Hematopoietic multipotent progenitor cell treated with erythropoietin and hydrocortisone succinate and interleukin-3 and kit ligand, for 8 days (in vitro differentiated cells): ENCODE results near the gene SMYD3.
"Not testable (repeated sequence)": the region's sequence is repeated elsewhere in the genome, so short reads cannot be mapped to it uniquely, and the experiment has no call there.

Experiments
- DNase-seq: peaks from one replicate; pipeline ENCODE4 v3.0.0-alpha.2; 2015

Gene SMYD3

DNA sequence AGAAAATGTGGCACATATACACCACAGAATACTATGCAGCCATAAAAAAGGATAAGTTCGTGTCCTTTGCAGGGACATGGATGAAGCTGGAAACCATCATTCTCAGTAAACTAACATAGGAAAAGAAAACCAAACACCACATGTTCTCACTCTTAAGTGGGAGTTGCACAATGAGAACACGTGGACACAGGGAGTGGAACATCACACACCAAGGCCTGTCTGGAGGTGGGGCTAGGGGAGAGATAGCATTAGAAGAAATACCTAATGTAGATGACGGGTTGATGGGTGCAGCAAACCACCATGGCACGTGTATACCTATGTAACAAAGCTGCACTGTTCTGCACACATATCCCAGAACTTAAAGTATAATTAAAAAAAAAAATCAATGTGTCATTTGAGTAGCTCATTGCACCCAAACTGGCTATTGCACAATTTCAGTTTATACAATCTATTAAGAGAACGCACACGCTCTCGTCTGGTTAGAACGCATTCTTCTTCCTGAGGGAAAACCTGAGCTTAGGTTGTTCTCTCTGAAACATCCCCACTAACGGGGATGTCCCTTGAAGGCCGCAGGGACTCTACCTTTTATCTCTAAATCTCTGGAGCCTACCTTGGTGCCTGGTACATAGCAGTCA lies 535.9 kb downstream of the SMYD3 start:
- not testable (repeated sequence) for DNase-seq

- DNase-seq = no peak
These were observed 537.8 kb downstream of the SMYD3 start for GRCh38 chr1:245969283-245969682.

DNA sequence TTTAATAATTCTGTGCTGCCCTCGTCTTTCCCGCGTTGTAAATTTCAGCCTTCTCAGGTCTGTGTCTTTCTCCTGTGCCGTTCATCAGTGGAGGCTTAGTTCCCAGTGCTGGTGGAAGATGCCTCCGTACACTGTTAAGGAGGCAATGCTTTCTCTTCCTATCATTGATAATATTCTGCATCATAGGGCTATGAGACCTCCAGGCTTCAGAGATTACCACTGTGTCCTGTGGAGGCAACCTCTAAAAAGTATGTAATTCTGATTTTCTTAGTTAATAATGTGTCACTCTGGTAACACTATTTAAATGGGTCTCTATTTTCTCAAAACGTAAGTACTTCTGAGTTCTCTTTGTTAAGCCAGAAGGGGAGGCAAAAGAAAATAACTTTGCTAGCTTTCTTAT lies 538.3 kb downstream of the SMYD3 start:
- DNase-seq = no peak

GRCh38 chr1:245965398-245965797 lies 541.7 kb downstream of the SMYD3 start:
- no peak for DNase-seq

DNA sequence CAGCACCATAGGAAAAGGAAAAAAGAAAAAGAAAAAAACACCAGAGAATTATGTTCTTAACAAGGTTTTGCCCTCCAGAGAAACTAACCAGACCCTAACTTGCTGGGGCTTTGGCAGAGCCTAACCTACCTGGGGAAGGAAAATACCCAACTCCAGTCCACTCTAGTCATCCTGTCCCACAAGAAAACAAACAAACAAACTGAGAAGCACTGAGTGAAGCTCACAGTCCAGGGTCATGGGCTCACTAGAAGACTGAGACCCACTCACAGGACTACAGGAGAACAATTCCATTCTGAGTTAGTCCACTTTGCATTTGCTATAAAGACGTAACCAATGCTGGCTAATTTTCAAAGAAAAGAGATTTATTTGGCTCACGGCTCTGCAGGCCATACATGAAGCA lies 543.4 kb downstream of the SMYD3 start:
- no peak for DNase-seq

DNA sequence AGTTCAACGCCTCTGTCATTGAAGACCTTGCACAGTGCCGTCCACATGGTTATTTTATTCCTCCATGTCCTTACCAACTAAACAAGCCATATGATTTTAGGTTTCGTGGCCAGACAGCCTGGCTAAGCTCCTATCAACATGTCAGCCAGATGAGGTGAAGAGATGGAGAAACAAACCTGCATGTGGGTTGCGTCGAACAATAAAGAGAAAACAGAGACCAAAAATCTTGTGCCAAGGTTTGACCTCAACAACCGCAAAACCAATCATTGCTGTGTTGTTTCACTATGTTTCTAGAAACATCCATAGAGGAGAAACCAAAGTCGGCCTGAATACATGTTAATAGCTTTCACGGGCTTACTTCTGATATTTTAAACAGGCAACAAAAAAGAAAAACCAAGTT lies 544.6 kb downstream of the SMYD3 start:
- no peak for DNase-seq

DNA sequence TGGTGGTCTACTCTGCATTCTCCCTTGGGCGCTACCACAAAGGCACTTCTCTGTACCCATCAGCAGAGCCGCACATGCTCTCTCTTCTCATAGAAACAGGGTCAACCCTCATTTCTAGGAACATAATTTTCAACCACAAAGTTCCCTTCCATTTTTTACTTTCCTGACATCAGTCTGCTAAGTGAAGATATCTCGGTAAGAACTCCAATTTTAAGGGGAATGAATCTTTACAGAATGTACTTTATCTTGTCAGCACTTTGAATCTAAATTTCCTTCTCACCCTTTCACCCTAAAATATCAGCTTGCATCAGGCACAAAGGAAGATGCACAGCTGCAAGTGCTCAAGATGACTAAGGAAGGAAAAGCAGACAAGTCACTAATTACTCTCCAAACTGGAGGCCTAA lies 545.9 kb downstream of the SMYD3 start:
- DNase-seq = no peak

DNA sequence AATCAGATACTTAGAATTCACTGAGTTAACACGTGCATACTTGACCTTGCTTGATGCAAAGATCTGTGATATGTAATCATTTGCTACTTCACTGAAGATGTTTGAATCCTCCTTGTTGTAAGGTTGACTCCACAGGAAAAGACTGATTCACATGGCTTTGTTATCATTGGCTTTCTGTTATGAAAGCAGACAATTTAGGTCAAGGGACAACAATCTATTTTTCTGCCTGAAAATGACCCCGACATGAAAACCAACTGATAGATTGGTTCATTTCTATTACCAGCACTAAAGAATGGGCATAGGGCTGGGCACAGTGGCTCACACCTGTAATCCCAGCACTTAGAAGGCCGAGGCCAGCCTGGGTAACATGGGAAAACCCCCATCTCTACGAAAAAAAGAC lies 546.9 kb downstream of the SMYD3 start:
- DNase-seq = no peak

GRCh38 chr1:245958016-245958415 lies 549.1 kb downstream of the SMYD3 start:
- DNase-seq = no peak

DNA sequence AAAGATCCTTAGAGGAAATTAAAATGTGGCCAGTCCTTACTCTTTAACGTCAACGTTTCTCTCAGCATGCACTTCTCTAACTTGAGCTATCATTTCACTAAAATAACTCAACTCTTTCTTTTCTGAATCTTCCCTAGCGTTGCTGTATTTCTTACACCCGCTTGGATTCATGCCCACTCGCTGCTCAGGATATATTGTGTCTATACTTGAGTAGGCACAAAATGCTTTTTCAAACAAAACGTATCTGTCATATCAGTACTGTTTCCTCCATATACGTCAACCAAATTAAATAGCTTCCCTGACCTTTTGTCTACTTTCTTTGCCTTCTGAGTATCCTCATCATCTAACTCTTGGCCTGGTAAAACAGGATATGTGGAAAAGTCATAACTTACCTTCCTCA lies 549.7 kb downstream of the SMYD3 start:
- DNase-seq = no peak

DNA sequence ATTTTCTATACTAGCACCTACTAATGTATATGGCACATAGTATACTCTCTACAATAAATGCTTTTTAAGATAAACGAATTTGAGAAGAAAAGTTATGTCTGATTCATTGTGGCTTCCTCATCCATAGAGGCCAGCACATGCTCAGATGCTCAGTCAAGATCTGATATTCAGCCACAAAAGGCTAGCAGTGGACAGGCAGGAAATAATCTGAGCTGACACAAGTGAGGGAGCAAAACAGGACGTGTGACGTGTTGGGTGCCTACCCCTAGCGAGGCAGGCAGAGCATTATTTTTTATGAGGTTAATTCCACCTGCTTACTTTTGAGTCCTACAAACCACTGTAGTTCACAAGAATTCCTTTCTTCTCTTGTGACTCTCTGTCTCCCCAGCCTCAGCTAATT lies 550.9 kb downstream of the SMYD3 start:
- peak; percentile 62 for DNase-seq

DNA sequence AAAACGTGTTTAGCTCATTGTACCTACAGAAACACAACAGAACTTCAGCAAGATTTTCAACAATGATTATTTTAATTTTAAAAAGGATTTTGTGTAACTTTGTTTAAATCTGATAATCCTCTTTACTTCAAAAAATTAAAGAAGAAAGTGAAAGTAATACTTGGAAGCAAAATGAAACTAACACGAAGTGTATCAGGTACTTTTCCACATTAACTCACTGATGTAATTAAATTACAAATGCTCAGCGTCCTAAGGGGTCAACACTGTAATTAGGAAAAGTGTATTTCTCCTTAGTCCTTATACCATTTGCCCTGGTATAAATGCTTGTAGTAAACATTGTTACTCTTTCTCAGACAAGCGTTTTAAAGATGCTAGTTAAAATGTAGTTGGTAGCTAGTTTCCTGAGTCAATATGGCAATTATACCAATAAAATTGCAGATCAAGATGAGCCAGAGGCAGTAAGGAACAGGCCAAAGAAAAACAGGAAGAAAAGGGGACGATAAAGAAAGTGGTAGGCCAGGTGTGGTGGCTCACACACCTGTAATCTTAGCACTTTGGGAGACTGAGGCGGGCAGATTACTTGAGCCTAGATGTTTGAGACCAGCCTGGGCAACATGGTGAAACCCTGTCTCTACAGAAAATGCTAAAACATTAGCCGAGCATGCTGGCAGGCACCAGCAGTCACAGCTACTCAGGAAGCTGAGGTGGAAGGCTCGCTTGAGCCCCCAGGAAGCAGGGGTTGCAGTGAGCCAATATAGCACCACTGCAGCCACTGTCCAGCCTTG lies 553.0 kb downstream of the SMYD3 start:
- peak; percentile 18 for DNase-seq

DNA sequence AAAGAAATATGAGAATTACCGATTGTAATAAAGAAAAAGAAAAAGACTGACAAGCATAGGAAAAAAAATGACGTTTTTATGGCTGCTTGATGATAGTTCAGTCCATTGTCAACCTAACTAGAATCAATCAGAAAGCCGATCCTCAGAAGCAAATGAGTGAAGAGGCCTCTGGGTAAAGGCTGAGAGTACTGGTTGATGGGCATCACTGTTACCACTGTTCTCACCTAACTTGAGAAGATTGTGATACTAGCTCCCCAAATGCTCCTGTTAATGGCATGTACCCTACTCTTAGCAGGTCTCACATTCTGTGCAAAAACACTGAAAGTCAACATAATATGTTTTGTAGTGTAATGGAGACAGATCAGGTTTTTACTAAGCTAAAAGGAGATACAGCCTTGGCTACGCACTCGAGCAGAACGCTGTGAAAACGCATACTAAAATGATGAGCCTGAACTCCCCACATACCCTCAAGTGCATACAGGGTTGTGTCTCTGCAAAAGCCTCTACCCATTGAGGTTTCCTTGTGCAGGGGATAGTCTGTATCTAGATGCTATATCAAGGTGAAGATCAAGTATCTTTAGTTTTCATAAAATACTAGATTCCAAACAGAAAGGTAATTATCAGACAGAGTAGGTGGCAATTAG lies 554.6 kb downstream of the SMYD3 start:
- DNase-seq = no peak

- no peak for DNase-seq
These were observed 558.3 kb downstream of the SMYD3 start for GRCh38 chr1:245948786-245949185.

DNA sequence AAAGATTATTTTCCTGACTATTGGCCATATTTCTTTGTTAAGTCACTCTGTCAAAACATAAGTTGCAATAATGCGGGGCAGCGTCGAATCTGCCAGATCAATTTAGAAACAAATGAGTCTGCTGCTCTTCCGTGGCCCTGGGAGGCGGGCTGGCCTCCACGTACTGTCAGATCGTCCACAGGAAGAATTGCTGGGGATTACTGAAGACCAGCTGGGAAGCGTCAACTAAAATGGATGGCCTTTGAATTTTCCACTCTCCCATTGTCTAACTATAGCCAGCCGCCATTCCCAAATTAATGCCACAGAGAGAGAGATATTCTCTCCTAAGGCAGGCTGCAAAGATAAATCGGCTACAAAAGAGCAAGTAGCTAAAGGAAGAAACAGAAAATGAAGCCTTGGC lies 560.2 kb downstream of the SMYD3 start:
- DNase-seq = no peak

GRCh38 chr1:245945136-245945535 lies 561.9 kb downstream of the SMYD3 start:
- DNase-seq = not testable (repeated sequence)

GRCh38 chr1:245942856-245943255 lies 564.2 kb downstream of the SMYD3 start:
- DNase-seq = no peak

- not testable (repeated sequence) for DNase-seq
These were observed 565.3 kb downstream of the SMYD3 start for GRCh38 chr1:245941771-245942170.

- DNase-seq = no peak
These were observed 567.2 kb downstream of the SMYD3 start for GRCh38 chr1:245939756-245940345.

DNA sequence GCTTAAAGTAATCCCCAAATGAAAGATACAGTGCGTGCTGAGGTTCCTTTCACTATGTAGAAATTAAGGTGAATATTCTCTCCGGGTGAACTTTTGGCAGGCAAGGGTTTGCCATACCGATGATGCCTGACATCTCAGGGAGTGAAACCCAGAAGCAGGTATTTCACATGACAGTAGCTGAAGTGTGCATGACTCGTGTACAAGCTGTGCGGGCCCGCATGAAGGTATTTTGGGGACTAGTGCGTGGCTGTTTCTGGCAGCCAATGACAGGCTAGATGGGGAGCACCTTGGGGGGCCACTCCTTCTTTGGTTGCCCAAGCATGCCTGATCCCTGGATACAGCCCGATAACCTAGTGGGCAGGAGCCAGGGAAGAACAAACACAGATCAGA lies 569.0 kb downstream of the SMYD3 start:
- no peak for DNase-seq

DNA sequence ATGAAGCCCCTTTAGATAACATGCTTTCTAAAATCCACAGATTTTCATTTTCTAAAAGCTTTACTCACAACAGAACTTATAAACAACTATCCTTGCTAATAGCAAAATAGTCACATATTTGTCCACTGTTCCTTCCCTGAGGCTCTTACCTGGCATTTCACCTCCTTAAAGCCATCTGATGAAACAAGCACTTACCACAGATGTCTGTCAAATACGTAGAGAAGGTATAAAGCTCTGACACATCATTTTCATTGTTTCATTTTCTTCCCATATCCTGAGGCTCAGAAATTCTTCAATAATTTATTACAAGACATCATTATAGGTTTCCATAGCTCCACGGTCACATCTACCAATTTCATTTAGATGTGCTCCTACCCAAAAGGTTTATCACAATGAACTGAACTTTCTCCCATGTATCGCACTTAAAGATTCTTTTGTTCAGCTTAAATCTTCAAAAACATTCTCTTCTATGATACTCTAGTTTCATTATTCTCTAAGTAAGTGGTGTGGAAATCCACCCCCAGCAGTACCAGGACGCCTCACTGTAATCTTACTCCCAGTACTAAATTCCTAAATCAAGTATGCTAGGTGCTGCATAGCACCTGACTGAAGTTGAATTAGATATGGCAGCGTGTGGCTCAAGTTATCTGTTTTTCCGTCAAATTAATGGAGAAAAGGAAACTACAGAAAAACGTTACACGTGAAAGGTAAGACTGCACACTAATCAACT lies 569.6 kb downstream of the SMYD3 start:
- DNase-seq = no peak

- no peak for DNase-seq
These were observed 572.7 kb downstream of the SMYD3 start for GRCh38 chr1:245934409-245934808.

DNA sequence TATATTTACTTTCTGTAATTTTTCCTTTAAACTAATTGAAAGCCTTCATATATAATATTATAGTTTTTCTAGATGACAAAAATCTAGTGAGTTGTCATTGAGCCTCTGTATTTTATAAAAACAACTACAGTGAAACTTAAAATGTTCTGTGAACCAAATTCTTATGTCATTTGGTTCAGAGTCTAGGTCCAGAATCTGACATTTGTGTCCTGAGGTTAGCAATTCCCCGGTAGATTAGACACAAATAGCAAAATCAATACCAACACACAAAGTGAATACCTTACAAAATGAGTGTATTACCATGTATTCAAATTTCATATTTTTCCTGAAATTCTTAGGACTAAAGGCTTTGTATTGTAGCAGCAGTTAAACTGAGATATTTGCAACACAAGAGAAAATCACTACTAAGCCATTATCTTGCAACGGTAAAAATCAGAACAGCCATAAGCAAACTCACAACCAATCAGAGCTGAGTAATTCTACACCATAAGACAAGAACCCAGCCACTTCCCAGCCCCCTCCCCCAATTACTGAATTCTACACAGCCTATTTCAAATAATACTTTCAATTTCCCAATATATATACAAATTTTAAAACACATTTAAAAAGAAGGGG lies 573.5 kb downstream of the SMYD3 start:
- DNase-seq = no peak
